CD4-positive, alpha-beta T cell treated with Interleukin-4 for 1 hour (primary cell): ENCODE results near the gene TRIP11.

ENCODE experiments used
- DNase-seq, 2 donors: peaks; one replicate each; pipeline ENCODE4 v3.0.0-alpha.2; 2020 to 2022

Gene TRIP11

GRCh38 chr14:92009604-92010003 is 30.3 kb downstream of the TRIP11 start:
- no peak for DNase-seq

GRCh38 chr14:92005019-92005418 is 34.8 kb downstream of the TRIP11 start:
- DNase-seq: peak in 1 of 2 donors; percentile 10

- no peak for DNase-seq
Observed at GRCh38 chr14:92004062-92004461, 35.8 kb downstream of the TRIP11 start.

- peak in 1 of 2 donors; percentile 27 for DNase-seq
Observed at GRCh38 chr14:91998667-91999570, 40.9 kb downstream of the TRIP11 start.

- DNase-seq: no peak
Observed at GRCh38 chr14:91997492-91997891, 42.4 kb downstream of the TRIP11 start.

- DNase-seq: peak in 1 of 2 donors; percentile 53
Observed at GRCh38 chr14:91996948-91997371, 42.9 kb downstream of the TRIP11 start.

GRCh38 chr14:91987192-91987591 is 52.7 kb downstream of the TRIP11 start:
- no peak for DNase-seq

GRCh38 chr14:91985521-91986255 is 54.2 kb downstream of the TRIP11 start:
- no peak for DNase-seq

GRCh38 chr14:91985008-91985407 is 54.9 kb downstream of the TRIP11 start:
- no peak for DNase-seq

GRCh38 chr14:91983588-91983987 is 56.3 kb downstream of the TRIP11 start:
- no peak for DNase-seq

GRCh38 chr14:91980157-91980556 is 59.7 kb downstream of the TRIP11 start:
- no peak for DNase-seq

GRCh38 chr14:91977884-91978283 is 62.0 kb downstream of the TRIP11 start:
- no peak for DNase-seq

GRCh38 chr14:91975763-91976162 is 64.1 kb downstream of the TRIP11 start:
- no peak for DNase-seq

GRCh38 chr14:91971188-91971778 is 68.6 kb downstream of the TRIP11 start:
- DNase-seq: no peak

GRCh38 chr14:91968280-91968679 is 71.6 kb downstream of the TRIP11 start:
- peak; percentile 42 to 45 for DNase-seq

- no peak for DNase-seq
Observed at GRCh38 chr14:91964724-91965123, 75.1 kb downstream of the TRIP11 start.

GRCh38 chr14:91964011-91964410 is 75.8 kb downstream of the TRIP11 start:
- DNase-seq: no peak

GRCh38 chr14:91963465-91963864 is 76.4 kb downstream of the TRIP11 start:
- no peak for DNase-seq

GRCh38 chr14:91961297-91962220 is 78.3 kb downstream of the TRIP11 start:
- DNase-seq: no peak

GRCh38 chr14:91957876-91958313 is 82.0 kb downstream of the TRIP11 start:
- DNase-seq: no peak

GRCh38 chr14:91956616-91957015 is 83.2 kb downstream of the TRIP11 start:
- no peak for DNase-seq

- no peak for DNase-seq
Observed at GRCh38 chr14:91955168-91955567, 84.7 kb downstream of the TRIP11 start.
